Islet precursor cell (in vitro differentiated cells): ENCODE measurements around the gene PPFIA1.
"Not testable (repeated sequence)": the region's sequence is repeated elsewhere in the genome, so short reads cannot be mapped to it uniquely, and the experiment has no call there.

ENCODE experiments used
- DNase-seq: peaks from one replicate; pipeline ENCODE4 v3.0.0-alpha.2; 2018

PPFIA1 gene

GRCh38 chr11:70364745-70365543 is 94.5 kb downstream of the PPFIA1 start:
- DNase-seq, result peak; percentile 21

GRCh38 chr11:70365544-70365927 is 95.0 kb downstream of the PPFIA1 start:
- peak; percentile 11 for DNase-seq

GRCh38 chr11:70367071-70367470 is 96.6 kb downstream of the PPFIA1 start:
- DNase-seq, result no peak

- DNase-seq, result peak; percentile 30
These were observed 98.5 kb downstream of the PPFIA1 start for GRCh38 chr11:70368961-70369360.

GRCh38 chr11:70371241-70371640 is 100.8 kb downstream of the PPFIA1 start:
- peak; percentile 47 for DNase-seq

- DNase-seq, result no peak
These were observed 101.6 kb downstream of the PPFIA1 start for GRCh38 chr11:70372076-70372475.

GRCh38 chr11:70376621-70377020 is 106.1 kb downstream of the PPFIA1 start:
- DNase-seq, result no peak

GRCh38 chr11:70377645-70378044 is 107.2 kb downstream of the PPFIA1 start:
- DNase-seq, result no peak

GRCh38 chr11:70378506-70379134 is 108.1 kb downstream of the PPFIA1 start:
- no peak for DNase-seq

GRCh38 chr11:70381350-70381749 is 110.9 kb downstream of the PPFIA1 start:
- DNase-seq, result no peak

- DNase-seq, result peak; percentile 76
These were observed 111.7 kb downstream of the PPFIA1 start for GRCh38 chr11:70381872-70382861.

GRCh38 chr11:70383664-70384565 is 113.4 kb downstream of the PPFIA1 start:
- no peak for DNase-seq

- DNase-seq, result no peak
These were observed 114.2 kb downstream of the PPFIA1 start for GRCh38 chr11:70384566-70385152.

GRCh38 chr11:70387564-70387963 is 117.1 kb downstream of the PPFIA1 start:
- no peak for DNase-seq

- no peak for DNase-seq
These were observed 118.7 kb downstream of the PPFIA1 start for GRCh38 chr11:70389201-70389600.

- not testable (repeated sequence) for DNase-seq
These were observed 120.4 kb downstream of the PPFIA1 start for GRCh38 chr11:70390882-70391281.

- no peak for DNase-seq
These were observed 123.9 kb downstream of the PPFIA1 start for GRCh38 chr11:70394211-70394950.

GRCh38 chr11:70397336-70397982 is 127.0 kb downstream of the PPFIA1 start:
- peak; percentile 73 for DNase-seq

- DNase-seq, result peak; percentile 96
These were observed 127.7 kb downstream of the PPFIA1 start, which contains the start of gene CTTN for GRCh38 chr11:70397983-70398833. Gene CTTN, plus strand, starts transcription at chr11:70398529. Its CDS starts 8,769 bp downstream, at chr11:70407298.
